Measurements from ENCODE around the gene RIMBP2.

- TF ChIP-seq CTCF (IDR thresholded peaks at IDR 0.05; ENCODE audit: borderline replicate concordance, extremely low read depth, low read length, poor library complexity, severe bottlenecking) (no peak), EZH2 (IDR thresholded peaks at IDR 0.05; ENCODE audit: borderline replicate concordance, low read depth, low read length, severe bottlenecking) (no peak)
Observed at GRCh38 chr12:130449291-130449690, 266.8 kb downstream of the RIMBP2 start.
